GM23338 (cell line): ENCODE results near the gene PDGFRB.

Experiments used
- CREB1 ChIP-seq: fragments of 250-450 bp; sonication (Bioruptor Pico); IDR thresholded peaks from 2 replicates; pipeline ENCODE4 v1.5.0; 2020; ENCODE audit warnings: low read depth, mild to moderate bottlenecking, moderate library complexity
- EZH2 ChIP-seq: fragments of 200-600 bp; sonication (generic); IDR thresholded peaks from one replicate; pipeline ENCODE4 v1.8.0; 2017; ENCODE audit warnings: antibody characterized with exemption, mild to moderate bottlenecking, low read depth; ENCODE audit not compliant: unreplicated experiment
- EZH2phosphoT487 ChIP-seq: fragments of 200-600 bp; sonication (generic); IDR thresholded peaks from one replicate; pipeline ENCODE4 v1.8.1; 2018; ENCODE audit warnings: antibody characterized with exemption; ENCODE audit not compliant: unreplicated experiment
- JUNB ChIP-seq: IDR thresholded peaks from one replicate; pipeline ENCODE4 v1.6.1; 2016; ENCODE audit warnings: antibody characterized with exemption; ENCODE audit not compliant: unreplicated experiment
- NANOG ChIP-seq: IDR thresholded peaks from 2 replicates; pipeline ENCODE4 v1.6.1; 2016; ENCODE audit warnings: antibody characterized with exemption, borderline replicate concordance
- POLR2AphosphoS5 ChIP-seq: IDR thresholded peaks from 2 replicates; pipeline ENCODE4 v1.6.1; 2016; ENCODE audit warnings: antibody characterized with exemption, low read depth
- ZNF114 ChIP-seq: fragments of 250-450 bp; sonication (Bioruptor Pico); IDR thresholded peaks from 2 replicates; pipeline ENCODE4 v1.5.0; 2020; ENCODE audit warnings: mild to moderate bottlenecking, moderate library complexity
- TF ChIP-seq, protein P1 (sequence below), 2 experiments: fragments of 200-600 bp in 1 of 2; sonication (generic) in 1 of 2; conservative IDR thresholded peaks; 2 replicates each; pipeline versions ENCODE4 v1.5.1 to v1.6.1; 2016 to 2017; ENCODE audit warnings: antibody characterized with exemption in 2 of 2, low read depth in 2 of 2, mild to moderate bottlenecking in 2 of 2, moderate library complexity in 1 of 2
- TF ChIP-seq, protein P2 (sequence below): IDR thresholded peaks from one replicate; pipeline ENCODE4 v1.6.1; 2018; ENCODE audit warnings: antibody characterized with exemption; ENCODE audit not compliant: unreplicated experiment

DNA sequence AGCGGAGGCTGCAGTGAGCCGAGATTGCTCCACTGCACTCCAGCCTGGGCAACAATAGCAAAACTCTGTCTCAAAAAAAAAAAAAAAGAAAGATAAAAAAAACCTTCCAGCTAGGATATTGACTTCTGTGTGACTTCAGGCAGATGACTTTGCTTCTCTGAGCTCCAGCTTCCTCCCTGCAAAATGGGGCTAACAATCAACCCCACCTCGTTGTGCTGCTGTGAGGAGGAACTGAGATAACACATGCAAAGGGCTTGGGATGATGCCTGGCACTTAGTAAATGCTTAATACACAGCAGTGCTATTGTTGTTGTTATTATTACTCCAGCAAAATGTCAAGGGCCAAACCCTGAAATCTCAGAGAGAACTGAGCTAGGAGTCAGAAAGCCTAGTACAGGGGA is 7.4 kb upstream of the PDGFRB start:
- TF ChIP-seq, protein P1, sequence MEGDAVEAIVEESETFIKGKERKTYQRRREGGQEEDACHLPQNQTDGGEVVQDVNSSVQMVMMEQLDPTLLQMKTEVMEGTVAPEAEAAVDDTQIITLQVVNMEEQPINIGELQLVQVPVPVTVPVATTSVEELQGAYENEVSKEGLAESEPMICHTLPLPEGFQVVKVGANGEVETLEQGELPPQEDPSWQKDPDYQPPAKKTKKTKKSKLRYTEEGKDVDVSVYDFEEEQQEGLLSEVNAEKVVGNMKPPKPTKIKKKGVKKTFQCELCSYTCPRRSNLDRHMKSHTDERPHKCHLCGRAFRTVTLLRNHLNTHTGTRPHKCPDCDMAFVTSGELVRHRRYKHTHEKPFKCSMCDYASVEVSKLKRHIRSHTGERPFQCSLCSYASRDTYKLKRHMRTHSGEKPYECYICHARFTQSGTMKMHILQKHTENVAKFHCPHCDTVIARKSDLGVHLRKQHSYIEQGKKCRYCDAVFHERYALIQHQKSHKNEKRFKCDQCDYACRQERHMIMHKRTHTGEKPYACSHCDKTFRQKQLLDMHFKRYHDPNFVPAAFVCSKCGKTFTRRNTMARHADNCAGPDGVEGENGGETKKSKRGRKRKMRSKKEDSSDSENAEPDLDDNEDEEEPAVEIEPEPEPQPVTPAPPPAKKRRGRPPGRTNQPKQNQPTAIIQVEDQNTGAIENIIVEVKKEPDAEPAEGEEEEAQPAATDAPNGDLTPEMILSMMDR (conservative IDR thresholded peaks at IDR 0.05; ENCODE audit: low read depth in 2 of 2) = no peak
- TF ChIP-seq POLR2AphosphoS5 (no peak), EZH2phosphoT487 (no peak), JUNB (no peak), EZH2 (no peak), CREB1 (no peak), NANOG (no peak), ZNF114 (CRISPR knock-in tag) (no peak)
- TF ChIP-seq, protein P2, sequence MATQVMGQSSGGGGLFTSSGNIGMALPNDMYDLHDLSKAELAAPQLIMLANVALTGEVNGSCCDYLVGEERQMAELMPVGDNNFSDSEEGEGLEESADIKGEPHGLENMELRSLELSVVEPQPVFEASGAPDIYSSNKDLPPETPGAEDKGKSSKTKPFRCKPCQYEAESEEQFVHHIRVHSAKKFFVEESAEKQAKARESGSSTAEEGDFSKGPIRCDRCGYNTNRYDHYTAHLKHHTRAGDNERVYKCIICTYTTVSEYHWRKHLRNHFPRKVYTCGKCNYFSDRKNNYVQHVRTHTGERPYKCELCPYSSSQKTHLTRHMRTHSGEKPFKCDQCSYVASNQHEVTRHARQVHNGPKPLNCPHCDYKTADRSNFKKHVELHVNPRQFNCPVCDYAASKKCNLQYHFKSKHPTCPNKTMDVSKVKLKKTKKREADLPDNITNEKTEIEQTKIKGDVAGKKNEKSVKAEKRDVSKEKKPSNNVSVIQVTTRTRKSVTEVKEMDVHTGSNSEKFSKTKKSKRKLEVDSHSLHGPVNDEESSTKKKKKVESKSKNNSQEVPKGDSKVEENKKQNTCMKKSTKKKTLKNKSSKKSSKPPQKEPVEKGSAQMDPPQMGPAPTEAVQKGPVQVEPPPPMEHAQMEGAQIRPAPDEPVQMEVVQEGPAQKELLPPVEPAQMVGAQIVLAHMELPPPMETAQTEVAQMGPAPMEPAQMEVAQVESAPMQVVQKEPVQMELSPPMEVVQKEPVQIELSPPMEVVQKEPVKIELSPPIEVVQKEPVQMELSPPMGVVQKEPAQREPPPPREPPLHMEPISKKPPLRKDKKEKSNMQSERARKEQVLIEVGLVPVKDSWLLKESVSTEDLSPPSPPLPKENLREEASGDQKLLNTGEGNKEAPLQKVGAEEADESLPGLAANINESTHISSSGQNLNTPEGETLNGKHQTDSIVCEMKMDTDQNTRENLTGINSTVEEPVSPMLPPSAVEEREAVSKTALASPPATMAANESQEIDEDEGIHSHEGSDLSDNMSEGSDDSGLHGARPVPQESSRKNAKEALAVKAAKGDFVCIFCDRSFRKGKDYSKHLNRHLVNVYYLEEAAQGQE = no peak
